Mammary epithelial cell (primary cell): ENCODE results near the gene TNIK.

Experiments
- CTCF ChIP-seq, 2 donors: IDR thresholded peaks in 1 of 2; conservative IDR thresholded peaks in 1 of 2; 2 replicates each; pipeline ENCODE4 v1.5.1; 2011 to 2012; ENCODE audit warnings: inconsistent platforms in 2 of 2, low read length in 2 of 2, mild to moderate bottlenecking in 2 of 2, control low read depth in 1 of 2, low read depth in 1 of 2; ENCODE audit not compliant: insufficient read depth in 1 of 2; ENCODE audit errors: extremely low read depth in 1 of 2
- EZH2 ChIP-seq: IDR thresholded peaks from 2 replicates; pipeline ENCODE4 v1.6.1; 2012; ENCODE audit warnings: low read length, inconsistent platforms, borderline replicate concordance

GRCh38 chr3:171140246-171140645 is 320.0 kb downstream of the TNIK start:
- TF ChIP-seq CTCF (conservative IDR thresholded peaks at IDR 0.05 in 1 of 2, IDR thresholded peaks at IDR 0.05 in 1 of 2; ENCODE audit: extremely low read depth in 1 of 2, insufficient read depth in 1 of 2, low read depth in 1 of 2, low read length in 2 of 2) (no peak), EZH2 (no peak)
